Large intestine (tissue), 3 donors: ENCODE measurements around the gene FAM72D. TPM values are rescaled to one million over a fixed set of nuclear protein-coding genes. Genes with fewer than 3 reads are reported as not detected.
"Not testable (repeated sequence)": the region's sequence is repeated elsewhere in the genome, so short reads cannot be mapped to it uniquely, and the experiment has no call there.

ENCODE experiments used
- DNase-seq, 2 donors: peaks; one replicate each; pipeline versions ENCODE4 v3.0.0 to v3.0.0-alpha.2; 2013
- H3K27ac ChIP-seq: one replicate; pipeline ENCODE4 v1.5.1; 2013; ENCODE audit warnings: low read length
- H3K27me3 ChIP-seq: 2 replicates; pipeline ENCODE4 v1.6.1; 2013; ENCODE audit warnings: low read length; ENCODE audit not compliant: control insufficient read depth, insufficient read depth
- H3K36me3 ChIP-seq: 2 replicates; pipeline ENCODE4 v1.6.1; 2013; ENCODE audit warnings: low read length; ENCODE audit not compliant: control insufficient read depth, insufficient read depth
- H3K4me1 ChIP-seq: one replicate; pipeline ENCODE4 v1.6.1; 2013; ENCODE audit warnings: low read length; ENCODE audit not compliant: control insufficient read depth, insufficient read depth
- H3K4me3 ChIP-seq: one replicate; pipeline ENCODE4 v1.5.1; 2013; ENCODE audit warnings: low read length
- H3K9me3 ChIP-seq: one replicate; pipeline ENCODE4 v1.6.1; 2013; ENCODE audit warnings: mild to moderate bottlenecking, low read depth, low read length, moderate library complexity; ENCODE audit not compliant: control insufficient read depth
- whole genome bisulfite sequencing: methylation state at CpG from one replicate; pipeline ENCODE4 v1.1.5; 2013; ENCODE audit warnings: low lambda C conversion rate; ENCODE audit not compliant: insufficient coverage; 5-methylcytosine and 5-hydroxymethylcytosine counted together
- polyA plus RNA-seq: library from polyadenylated mRNA; unstranded; fragments of 120-200 nt; gene quantifications from one replicate; pipeline ENCODE4 v1.2.1, GENCODE V29; 2013

FAM72D gene
- polyA plus RNA-seq, 1 donor = 1.2 TPM

- not testable (repeated sequence) for H3K4me1 ChIP-seq, DNase-seq, H3K9me3 ChIP-seq, H3K36me3 ChIP-seq, H3K27ac ChIP-seq, H3K27me3 ChIP-seq, H3K4me3 ChIP-seq
- WGBS = no CpG with 5 or more reads among the region's 1 CpG
These were observed 27.3 kb downstream of the FAM72D start for GRCh38 chr1:145123062-145123395.

GRCh38 chr1:145123992-145124641 lies 28.3 kb downstream of the FAM72D start:
- not testable (repeated sequence) for DNase-seq, H3K27ac ChIP-seq, H3K36me3 ChIP-seq, H3K9me3 ChIP-seq, H3K4me1 ChIP-seq, H3K27me3 ChIP-seq, H3K4me3 ChIP-seq
- no CpG with 5 or more reads among the region's 7 CpGs for WGBS

- H3K27me3 ChIP-seq, H3K9me3 ChIP-seq, H3K4me3 ChIP-seq, DNase-seq, H3K27ac ChIP-seq, H3K4me1 ChIP-seq, H3K36me3 ChIP-seq: not testable (repeated sequence)
- no CpG with 5 or more reads among the region's 1 CpG for WGBS
These were observed 29.3 kb downstream of the FAM72D start for GRCh38 chr1:145125112-145125511.

GRCh38 chr1:145127144-145127543 lies 31.4 kb downstream of the FAM72D start:
- H3K27me3 ChIP-seq, H3K36me3 ChIP-seq, H3K4me3 ChIP-seq, H3K27ac ChIP-seq, DNase-seq, H3K4me1 ChIP-seq, H3K9me3 ChIP-seq: not testable (repeated sequence)

GRCh38 chr1:145128697-145129469 lies 33.1 kb downstream of the FAM72D start:
- not testable (repeated sequence) for H3K4me1 ChIP-seq, H3K4me3 ChIP-seq, H3K27ac ChIP-seq, H3K27me3 ChIP-seq, DNase-seq, H3K36me3 ChIP-seq, H3K9me3 ChIP-seq
- WGBS = no CpG with 5 or more reads among the region's 14 CpGs

GRCh38 chr1:145134476-145134875 lies 38.7 kb downstream of the FAM72D start:
- H3K27ac ChIP-seq, H3K27me3 ChIP-seq, H3K9me3 ChIP-seq, H3K4me1 ChIP-seq, H3K4me3 ChIP-seq, DNase-seq, H3K36me3 ChIP-seq: not testable (repeated sequence)
- no CpG with 5 or more reads among the region's 1 CpG for WGBS

- not testable (repeated sequence) for H3K27ac ChIP-seq, H3K9me3 ChIP-seq, H3K27me3 ChIP-seq, H3K4me3 ChIP-seq, DNase-seq, H3K4me1 ChIP-seq, H3K36me3 ChIP-seq
- no CpG with 5 or more reads among the region's 2 CpGs for WGBS
These were observed 44.8 kb downstream of the FAM72D start for GRCh38 chr1:145140549-145140948.

- not testable (repeated sequence) for H3K4me1 ChIP-seq, DNase-seq
These were observed 48.6 kb downstream of the FAM72D start for GRCh38 chr1:145144264-145144913.

GRCh38 chr1:145146308-145146707 lies 50.5 kb downstream of the FAM72D start:
- not testable (repeated sequence) for H3K27ac ChIP-seq, H3K4me3 ChIP-seq, H3K4me1 ChIP-seq, H3K27me3 ChIP-seq, H3K36me3 ChIP-seq, H3K9me3 ChIP-seq, DNase-seq
- no CpG with 5 or more reads among the region's 4 CpGs for WGBS

More at GRCh38 chr1:145144264-145144913, 48.6 kb downstream of the FAM72D start:
- H3K36me3 ChIP-seq, H3K27me3 ChIP-seq, H3K27ac ChIP-seq, H3K9me3 ChIP-seq, H3K4me3 ChIP-seq: not testable (repeated sequence)
- WGBS = no CpG with 5 or more reads among the region's 3 CpGs

- not testable (repeated sequence) for H3K4me1 ChIP-seq, H3K4me3 ChIP-seq, H3K36me3 ChIP-seq, H3K27ac ChIP-seq, H3K27me3 ChIP-seq, DNase-seq, H3K9me3 ChIP-seq
- no CpG with 5 or more reads among the region's 4 CpGs for WGBS
These were observed 51.4 kb downstream of the FAM72D start for GRCh38 chr1:145147172-145147571.
